ENCODE measurements around the gene PLPPR5.

PLPPR5 gene

DNA sequence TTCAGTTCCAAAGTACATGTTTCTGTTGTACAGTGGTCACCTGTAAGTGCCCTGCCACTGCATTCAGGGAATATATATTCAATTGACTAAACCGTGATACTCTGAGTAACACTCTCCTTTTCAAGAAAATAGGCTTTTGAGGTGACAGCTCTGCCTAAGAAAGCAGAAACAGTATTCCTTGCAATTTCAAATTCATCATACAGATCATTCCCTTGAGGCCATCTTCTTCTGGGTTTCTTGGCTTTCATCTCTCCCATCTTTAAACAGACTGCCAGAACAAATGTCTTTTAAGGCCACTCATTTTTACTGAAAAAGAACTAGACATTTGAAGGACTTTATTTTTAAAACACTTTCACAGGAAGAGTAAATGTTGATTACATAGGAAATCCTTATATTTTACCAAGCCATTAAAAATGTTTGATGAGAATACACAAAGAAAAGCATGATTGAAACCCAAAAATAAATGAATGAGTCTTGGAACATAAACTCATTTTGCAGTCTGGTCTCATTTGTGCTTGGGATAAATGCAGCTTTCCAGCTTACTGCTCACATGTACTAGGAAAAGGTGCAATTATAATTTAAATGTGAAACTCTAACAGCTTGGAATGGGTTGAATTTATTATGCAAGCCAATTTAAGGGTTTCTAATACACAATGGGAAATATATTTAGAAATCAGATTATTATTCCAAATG lies 34.7 kb downstream of the PLPPR5 start:
- DNase-seq (ENCODE audit: low read depth) = no peak

DNA sequence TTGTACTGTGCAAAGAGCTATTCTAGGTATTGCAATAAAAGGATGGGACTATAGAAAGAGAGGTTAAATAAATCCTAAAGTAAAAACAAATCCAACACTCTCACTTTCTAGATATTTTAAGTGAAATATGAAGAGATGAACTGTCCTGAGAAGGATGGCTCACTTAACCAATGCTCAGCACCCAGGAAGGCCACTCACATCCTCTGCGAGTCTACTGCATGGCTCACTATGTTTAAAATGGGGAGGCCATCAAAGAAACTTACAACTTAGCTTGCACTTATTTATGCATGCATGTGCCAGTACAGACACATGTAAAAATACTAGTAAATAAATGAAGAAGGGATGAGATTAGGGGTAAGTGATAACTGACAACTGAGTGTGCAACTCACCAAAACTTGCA lies 37.5 kb downstream of the PLPPR5 start:
- DNase-seq (ENCODE audit: low read depth) = no peak

DNA sequence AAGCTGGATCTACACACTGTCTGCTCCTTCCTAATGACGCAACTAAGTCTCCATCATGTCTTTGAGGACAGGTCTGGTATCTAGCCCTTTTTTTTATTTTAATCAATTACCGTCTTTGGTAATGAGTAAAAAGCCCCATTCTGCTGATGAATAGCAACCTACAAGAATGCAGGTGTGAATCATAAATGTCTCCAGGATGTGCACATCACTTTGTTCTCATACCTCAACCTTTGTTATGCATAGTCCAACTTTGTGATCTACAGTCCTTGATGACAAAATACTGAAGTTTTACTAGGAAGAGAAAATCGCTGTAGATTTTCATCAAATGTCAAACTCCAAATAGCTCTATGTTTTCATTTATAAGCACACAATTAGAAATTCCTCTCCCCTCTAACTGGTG lies 39.3 kb downstream of the PLPPR5 start:
- no peak for DNase-seq (ENCODE audit: low read depth)

DNA sequence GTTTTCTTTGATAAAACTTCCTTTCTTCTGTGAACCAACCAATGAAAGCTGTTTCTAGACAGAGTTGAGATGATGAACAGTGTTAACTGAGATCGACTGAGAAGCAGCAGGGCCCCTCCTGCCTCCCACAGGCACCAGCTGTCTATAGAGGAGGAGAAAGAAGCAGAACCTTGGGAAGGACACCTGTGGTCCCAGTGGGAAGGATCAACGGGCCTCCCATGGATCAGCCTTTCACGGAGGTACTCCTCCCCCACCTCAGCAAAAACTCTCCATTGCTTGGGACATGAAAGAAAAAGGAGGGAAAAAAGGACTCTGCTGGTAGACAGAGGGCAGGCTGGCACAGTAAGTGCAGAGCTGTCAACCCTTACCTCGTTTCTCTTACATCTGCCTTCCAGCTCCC lies 40.5 kb downstream of the PLPPR5 start:
- DNase-seq (ENCODE audit: low read depth) = no peak

DNA sequence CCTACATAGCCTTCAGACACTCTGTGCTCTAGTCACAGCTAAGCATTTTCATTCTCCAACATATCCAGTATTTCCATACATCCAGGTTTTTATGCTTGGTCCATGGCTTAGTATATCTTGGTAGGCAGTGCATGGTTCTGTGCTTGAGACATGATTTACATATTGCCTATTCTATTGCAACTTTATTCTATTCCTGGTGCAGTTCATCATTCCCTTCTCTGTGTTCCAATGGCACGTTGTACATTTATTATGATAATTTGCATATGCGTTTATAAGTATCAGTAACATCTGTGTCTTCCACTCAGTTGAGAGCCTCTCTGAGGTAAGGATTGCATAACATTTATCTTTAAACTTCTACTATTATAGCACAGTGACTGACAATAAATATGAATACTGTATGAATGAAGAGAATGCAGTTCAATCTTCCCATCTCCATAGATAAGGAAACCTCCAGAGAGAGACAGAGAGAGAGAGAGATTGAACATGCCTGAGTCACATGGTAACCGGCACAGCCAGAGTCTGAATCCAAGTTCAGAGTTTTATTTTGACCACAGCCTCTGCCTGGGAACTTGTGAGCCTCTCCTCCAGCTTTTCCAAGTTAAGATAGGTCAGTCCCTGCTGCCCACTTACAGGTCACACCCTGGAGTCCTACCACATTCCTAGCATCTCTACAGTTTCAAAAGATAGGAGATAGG lies 41.5 kb downstream of the PLPPR5 start:
- DNase-seq (ENCODE audit: low read depth) = no peak

DNA sequence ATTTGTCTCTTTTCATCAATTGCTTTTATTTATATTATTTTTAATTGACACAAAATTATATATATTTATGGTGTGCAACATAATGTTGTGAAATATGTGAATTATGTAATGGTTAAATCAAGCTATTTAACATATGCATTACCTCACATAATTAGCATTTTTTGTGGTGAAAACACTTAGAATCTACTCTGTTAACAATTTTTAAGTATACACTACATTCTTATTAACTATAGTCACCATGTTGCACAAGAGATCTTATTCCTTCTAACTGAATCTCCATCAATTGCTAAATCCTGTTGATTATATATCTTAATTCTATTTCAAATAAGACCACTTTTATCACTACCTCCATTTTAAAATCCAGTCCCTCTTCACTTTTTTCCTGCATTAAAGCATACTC lies 42.5 kb downstream of the PLPPR5 start:
- DNase-seq (ENCODE audit: low read depth) = no peak

DNA sequence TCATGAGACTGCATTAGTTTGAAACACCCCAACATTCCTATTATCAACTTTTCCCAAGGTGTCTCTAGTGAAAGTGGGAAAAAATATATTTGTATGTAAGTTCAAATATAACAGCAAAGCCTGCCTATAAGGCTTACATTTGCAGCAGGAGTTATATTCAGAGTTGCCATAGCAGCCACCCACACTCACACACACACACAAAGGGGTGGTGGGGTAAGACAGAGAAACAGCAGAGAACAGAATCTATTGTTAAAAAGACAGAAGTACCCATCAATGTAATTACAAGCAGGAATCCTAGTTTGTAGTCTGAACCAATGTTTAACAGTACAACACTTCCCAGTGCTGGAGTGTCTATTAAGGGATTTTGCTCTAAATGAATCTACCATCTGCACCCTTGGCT lies 55.0 kb downstream of the PLPPR5 start:
- no peak for DNase-seq (ENCODE audit: low read depth)

DNA sequence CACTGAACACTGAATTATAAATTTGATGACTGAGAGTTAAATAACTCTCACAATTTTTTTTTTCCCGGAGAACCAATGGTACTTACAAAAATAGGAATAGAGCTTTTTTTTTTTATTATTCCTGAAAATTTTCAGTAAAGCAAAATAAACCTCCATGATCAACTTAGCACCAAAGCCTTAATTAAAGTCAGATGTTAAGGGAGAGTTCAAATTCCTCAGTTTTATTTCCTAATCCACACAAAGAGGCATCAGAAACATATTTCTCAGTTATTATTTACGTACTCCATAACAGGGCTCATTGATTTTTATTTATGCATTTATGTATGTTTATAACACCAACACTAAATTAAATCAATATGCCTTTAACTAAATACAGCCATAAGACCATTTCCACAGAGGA lies 55.5 kb downstream of the PLPPR5 start:
- DNase-seq (ENCODE audit: low read depth) = no peak

DNA sequence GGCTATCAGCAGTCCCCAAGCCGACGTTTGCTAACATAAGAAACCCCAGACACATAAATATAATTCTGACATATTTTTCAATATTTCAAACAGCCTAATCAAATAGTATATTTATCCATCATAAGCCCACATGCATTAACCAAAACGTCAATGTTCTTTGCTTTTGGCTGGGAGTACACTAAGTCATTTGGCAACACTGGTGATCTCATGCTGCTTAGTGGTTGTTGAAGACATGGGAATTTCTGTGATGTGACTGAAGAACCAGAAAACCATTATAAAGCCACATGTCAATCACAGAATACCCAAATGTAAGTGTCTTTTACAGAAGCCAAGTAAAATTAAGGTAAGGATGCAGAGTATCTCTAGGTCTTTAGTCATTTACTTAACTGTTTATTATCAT lies 57.6 kb downstream of the PLPPR5 start:
- no peak for DNase-seq (ENCODE audit: low read depth)

DNA sequence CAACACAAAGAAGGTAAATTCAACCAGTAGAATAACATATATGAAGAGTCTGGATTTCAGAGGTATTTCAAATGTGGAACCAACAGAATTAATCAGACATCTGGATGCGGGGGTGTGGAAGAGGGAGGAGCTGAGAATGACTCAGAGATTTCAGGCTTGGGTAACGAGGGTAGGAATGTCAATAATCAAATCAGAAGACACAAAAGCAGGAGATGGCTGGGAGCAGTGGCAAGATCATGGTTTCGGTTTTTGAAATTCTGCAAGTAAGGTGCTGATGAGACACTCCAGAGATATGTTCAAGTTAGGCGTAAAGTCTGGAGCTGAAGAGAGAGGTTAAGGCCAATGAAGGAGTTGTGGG lies 64.0 kb downstream of the PLPPR5 start:
- no peak for DNase-seq (ENCODE audit: low read depth)

DNA sequence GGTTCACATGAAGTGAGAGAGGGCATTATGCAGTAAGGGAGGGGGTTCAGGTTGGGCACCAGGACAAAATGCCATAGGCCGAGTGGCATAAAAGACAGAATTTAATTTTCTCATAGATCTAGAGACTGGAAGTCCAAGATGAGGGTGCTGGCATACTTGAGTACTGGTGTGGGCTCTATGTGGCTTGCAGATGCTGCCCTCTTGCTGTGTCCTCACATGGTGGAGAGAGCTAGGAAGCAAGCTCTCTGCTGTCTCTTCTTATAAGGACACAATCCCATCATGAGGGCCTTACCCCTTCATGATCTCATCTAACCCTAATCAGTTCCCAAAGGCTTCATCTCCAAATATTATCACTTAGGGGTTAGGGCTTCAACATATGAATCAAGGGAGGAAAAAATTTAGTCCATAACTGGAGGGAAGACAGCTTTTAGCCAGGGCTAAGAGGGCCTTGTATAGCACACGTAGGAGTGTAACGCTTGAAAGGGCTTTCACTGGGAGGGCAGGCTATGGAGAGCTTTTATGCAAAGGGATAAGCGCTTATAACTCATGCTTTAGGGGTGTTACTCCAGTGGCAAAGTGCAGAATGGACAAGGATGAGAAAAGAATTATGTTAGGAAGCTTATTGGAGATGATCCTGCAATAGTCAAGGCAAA lies 64.5 kb downstream of the PLPPR5 start:
- no peak for DNase-seq (ENCODE audit: low read depth)

DNA sequence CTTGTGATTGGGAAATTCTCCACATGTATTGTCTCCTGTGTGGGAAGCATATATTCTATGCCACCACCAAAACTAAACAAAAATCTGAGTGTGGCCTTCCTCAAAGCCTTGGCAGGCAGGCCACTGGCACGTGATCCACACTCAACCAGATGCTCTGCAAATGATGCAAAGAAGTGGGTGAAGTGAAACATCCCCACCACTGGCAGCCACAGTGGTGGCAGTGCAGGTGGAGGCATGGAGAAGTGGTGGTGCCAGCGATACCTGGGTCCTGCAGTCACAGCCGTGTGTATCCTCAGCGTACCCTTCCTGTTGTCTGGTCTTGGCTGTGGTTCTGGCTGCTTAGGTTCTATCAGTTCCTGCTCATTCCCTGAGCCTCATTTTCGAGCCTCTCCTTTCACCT lies 65.2 kb downstream of the PLPPR5 start:
- no peak for DNase-seq (ENCODE audit: low read depth)

DNA sequence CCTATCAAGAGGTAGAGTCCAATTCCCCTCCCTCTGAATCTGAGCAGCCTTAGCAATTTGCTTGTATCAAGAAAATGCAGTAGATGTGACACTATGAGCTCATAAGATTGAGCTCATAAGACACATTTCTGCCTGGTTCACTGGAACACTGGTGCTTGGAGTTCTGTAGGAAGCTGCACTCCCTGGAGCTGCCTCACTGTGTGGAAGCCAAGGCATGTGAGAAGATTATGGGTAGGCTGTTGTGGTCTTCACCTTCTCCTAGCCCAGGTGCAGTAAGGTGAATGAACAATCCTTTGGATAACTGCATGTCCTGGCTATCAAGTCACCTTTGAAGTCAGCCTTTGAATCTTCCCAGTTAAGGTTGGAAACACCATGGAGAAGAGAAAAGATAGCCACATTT lies 67.3 kb downstream of the PLPPR5 start:
- no peak for DNase-seq (ENCODE audit: low read depth)

DNA sequence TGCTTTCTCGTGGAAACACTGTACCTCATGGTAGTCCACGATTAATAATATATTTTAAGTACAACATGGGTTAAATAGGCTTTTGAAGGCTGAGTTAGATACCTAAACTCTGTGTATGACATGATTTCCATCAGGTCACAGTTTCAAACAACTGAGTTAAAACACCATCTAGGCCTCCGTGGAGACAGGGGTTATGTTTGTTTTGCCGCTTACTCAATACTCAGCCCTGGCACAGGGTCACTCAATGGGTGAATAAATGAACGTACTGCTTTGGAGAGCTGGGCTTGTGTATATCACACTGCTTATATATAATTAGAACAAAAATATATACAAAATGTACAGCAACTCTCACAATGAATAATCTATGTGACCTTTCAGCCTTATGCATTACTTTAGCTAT lies 72.5 kb downstream of the PLPPR5 start:
- DNase-seq (ENCODE audit: low read depth) = no peak

DNA sequence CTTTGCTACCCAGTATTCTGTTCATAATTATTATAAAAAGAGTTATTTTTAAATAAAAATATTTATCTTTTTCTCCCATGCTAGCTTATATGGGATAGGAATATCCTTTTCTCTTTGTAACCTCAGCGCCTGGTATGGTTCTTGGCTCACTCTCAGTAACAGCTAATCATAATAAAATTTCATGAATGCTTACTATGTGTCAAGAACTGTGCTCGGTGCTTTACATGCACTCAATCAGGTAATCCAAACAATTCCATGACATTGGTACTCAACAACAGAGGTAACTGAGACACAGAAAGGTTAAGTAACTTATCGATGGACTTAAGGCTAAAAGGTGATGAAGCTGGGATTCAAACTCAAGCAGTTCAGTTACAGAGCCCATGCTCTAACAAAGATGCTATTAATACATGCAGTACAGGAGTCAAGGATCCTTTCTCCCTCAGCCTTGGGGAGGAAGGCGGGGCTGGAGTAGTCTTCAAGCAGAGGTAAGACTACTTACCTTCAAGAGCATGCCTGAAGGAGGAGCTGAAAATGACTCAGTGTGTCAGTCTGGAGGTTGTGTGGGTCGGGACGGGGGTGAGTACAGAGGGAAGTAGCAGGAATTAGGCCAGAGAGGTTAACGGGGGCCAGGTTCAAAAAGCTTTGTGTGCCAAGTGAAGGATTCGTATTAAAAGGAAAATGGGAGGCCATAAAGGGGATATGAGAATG lies 73.4 kb downstream of the PLPPR5 start:
- no peak for DNase-seq (ENCODE audit: low read depth)

DNA sequence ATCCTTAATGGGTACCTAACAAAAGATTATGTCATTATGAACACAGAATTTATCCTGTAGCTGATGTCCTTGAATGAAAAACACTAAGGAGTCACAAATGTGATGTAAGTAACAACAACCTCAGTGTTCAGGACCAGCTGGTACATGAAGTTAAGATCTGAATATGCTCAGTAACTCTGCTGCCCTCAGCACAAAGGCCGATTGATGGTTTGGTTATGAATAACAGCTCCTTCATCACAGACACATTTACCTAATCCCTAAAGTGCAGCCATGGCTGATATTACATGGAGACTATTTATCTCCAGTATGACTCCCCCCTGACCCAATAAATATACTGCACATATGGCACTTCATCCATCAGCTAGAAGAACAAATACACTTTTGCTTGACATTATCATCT lies 75.2 kb downstream of the PLPPR5 start:
- no peak for DNase-seq (ENCODE audit: low read depth)

DNA sequence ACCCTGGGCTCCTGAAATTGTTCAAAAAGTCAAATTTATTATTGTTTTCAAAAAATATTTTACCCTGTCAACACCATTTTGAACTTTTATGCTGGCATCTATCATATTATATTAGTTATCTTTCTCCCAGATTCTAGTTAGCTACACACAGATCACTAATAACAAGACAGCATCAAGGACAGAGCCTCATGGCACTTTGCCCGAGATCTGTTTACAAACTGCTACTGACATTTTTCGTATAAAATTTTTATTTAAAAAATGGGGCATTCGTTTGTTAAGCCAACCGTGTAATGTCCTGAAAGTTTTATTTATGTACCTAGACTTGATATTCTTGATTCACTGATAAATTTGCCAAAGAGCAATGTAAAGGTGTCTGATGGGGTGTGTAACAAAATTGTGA lies 78.1 kb downstream of the PLPPR5 start:
- no peak for DNase-seq (ENCODE audit: low read depth)

DNA sequence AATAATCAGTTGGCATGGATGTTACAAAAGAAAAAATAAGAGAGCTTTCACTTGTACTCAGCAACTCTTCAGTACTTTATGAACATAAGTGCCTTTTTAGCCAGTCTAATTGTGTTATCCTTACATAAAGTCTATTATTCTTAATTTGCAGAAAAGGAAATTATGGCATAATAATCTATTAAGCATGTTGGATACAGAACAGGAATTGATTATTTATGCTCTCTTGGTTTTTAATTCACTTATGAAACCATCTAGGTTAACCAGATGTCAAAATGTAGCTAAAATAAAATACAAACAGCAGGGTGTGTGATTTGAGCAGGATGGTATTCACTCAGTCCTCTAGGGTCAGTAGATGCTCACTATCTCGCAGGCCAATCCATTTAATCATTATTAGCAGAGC lies 79.7 kb downstream of the PLPPR5 start:
- no peak for DNase-seq (ENCODE audit: low read depth)

DNA sequence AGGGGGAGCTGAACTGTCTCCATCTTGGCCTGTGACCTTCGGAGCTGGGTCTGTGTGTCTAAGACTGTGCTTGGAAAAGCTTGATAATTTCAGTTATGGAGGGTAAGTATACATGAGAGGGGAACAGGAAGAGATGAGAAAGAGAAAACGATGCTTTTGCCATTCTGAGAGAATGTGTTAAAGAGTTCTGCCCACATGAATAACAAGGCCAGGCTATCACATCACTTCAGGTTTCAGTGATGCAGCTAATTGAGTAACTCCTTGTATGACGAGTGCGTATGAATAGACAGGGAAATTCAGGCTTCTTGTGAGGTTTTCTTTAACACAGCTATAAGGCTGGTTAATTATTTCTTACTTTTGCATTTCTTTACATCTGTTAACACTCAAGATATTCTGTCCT lies 81.0 kb downstream of the PLPPR5 start:
- no peak for DNase-seq (ENCODE audit: low read depth)

DNA sequence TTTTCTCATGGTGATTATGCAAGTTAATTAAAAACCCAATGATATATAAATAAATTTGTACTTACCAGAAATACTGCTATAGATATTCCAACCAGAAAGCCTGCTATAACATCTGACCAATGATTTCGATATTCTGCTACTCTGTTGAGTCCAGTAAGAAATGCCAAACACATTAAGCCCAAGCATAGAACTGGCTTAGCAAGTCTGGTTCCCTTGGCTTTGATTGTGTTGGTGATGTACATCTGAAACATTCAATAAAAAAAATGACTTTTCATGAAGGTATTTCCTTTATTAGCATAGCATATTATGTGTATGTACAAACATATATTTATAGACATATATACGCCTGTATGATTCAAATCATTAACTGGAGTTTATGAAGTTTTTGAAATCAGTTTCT lies 82.8 kb downstream of the PLPPR5 start:
- DNase-seq (ENCODE audit: low read depth) = no peak

DNA sequence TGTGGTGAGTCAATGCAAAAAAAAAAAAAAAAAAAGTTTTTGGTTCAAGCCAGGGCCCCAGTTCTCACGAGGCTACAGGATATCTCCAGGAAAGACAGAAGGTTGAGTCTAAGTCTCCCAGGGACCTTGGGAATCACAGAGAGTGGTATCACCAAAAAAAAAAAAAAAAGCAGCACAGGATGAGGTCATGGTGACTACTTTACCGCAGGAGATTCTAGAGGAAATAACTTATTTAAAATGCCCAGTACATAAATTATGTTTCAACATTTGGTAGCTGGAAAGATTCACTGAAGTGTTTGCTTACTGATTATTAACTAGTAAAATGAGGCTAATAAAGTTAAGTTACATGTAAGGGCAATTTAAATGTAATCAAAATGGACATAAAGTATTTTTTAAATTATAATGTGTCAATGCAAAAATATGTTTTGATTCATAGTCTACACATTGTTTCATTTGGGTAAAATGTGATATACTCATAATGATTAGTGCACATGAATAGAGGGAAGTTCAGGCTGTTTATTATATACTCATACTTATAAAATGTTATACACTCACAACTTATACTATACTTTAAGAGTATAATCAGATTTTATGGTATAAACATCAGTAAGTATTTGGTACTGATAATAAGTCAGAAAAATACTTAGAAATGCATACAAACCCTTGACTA lies 84.1 kb downstream of the PLPPR5 start:
- DNase-seq (ENCODE audit: low read depth) = no peak

DNA sequence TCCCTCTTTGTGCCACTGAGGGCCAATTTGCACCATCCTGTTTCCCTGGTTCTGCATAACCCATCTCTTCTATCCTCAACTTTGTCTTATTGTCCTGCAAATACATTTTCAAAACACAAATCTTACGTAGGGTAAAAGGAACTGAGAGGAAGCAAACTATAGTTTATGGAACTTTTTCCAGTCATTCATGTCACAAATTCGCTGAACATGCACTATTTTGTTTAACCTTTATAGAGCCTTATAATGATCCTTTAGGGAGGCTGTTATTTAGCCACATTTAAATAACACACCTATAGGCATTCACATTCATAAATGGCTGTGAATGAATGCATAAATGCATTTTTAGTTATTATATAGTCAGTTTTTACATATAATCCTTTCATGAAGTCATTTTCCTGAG lies 85.0 kb downstream of the PLPPR5 start:
- DNase-seq (ENCODE audit: low read depth) = no peak

DNA sequence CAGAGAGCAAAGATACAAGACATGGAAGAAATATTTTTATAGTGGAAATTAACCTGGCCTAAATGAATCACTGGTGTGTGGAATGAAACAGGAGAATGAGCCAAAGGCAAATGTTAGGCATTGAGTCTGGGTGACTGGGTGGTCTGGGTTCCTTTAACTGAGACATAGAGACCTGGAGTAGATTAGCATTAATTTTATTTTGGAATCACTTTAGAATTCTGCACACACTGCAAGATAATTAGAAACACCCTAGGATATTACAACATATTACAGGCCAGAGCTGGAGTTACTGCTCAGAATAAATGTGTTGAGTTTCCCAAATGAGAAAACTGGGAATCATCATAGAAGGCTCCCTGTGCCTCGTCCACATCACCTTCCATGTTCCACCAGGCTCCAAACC lies 85.5 kb downstream of the PLPPR5 start:
- DNase-seq (ENCODE audit: low read depth) = no peak

Data from activated T-helper 9 cell treated with anti-CD3 and anti-CD28 coated beads, Interleukin-2, amount 50 U/mL, for 16 hours (primary cell).